Measurements from ENCODE around the gene RASSF9.
A peak's percentile ranks its signal among the peaks of the same experiment; 100 is the strongest.

Gene RASSF9

GRCh38 chr12:85833579-85833978 is 2.6 kb downstream of the RASSF9 start:
- TF ChIP-seq CTCF (conservative IDR thresholded peaks at IDR 0.05; ENCODE audit: low read depth, low read length) = no peak

GRCh38 chr12:85831327-85831990 is 4.8 kb downstream of the RASSF9 start:
- DNase-seq (ENCODE audit: low read depth) = peak; percentile 60
- no peak for TF ChIP-seq CTCF (conservative IDR thresholded peaks at IDR 0.05; ENCODE audit: low read depth, low read length)
- no peak overlapping the region for H3K4me3 ChIP-seq (ENCODE audit: low read length)

More at GRCh38 chr12:85833579-85833978, 2.6 kb downstream of the RASSF9 start:
- peak overlapping the region; percentile 64 for H3K4me3 ChIP-seq (ENCODE audit: low read length)
- DNase-seq (ENCODE audit: low read depth) = no peak

- DNase-seq (ENCODE audit: low read depth) = no peak
- no peak overlapping the region for H3K4me3 ChIP-seq (ENCODE audit: low read length)
- no peak for TF ChIP-seq CTCF (conservative IDR thresholded peaks at IDR 0.05; ENCODE audit: low read depth, low read length)
Measured at GRCh38 chr12:85829391-85829790, 6.8 kb downstream of the RASSF9 start.

- no peak overlapping the region for H3K4me3 ChIP-seq (ENCODE audit: low read length)
- no peak for DNase-seq (ENCODE audit: low read depth)
- no peak for TF ChIP-seq CTCF (conservative IDR thresholded peaks at IDR 0.05; ENCODE audit: low read depth, low read length)
Measured at GRCh38 chr12:85828576-85828975, 7.6 kb downstream of the RASSF9 start.

GRCh38 chr12:85825746-85826145 is 10.5 kb downstream of the RASSF9 start:
- H3K4me3 ChIP-seq (ENCODE audit: low read length) = no peak overlapping the region
- TF ChIP-seq CTCF (conservative IDR thresholded peaks at IDR 0.05; ENCODE audit: low read depth, low read length) = no peak
- no peak for DNase-seq (ENCODE audit: low read depth)

GRCh38 chr12:85823436-85824180 is 12.6 kb downstream of the RASSF9 start:
- no peak for TF ChIP-seq CTCF (conservative IDR thresholded peaks at IDR 0.05; ENCODE audit: low read depth, low read length)
- no peak for DNase-seq (ENCODE audit: low read depth)
- H3K4me3 ChIP-seq (ENCODE audit: low read length) = no peak overlapping the region

- no peak for TF ChIP-seq CTCF (conservative IDR thresholded peaks at IDR 0.05; ENCODE audit: low read depth, low read length)
- no peak for DNase-seq (ENCODE audit: low read depth)
- H3K4me3 ChIP-seq (ENCODE audit: low read length) = no peak overlapping the region
Measured at GRCh38 chr12:85821759-85822158, 14.4 kb downstream of the RASSF9 start.

Data from retinal pigment epithelial cell (primary cell).